Esophagus squamous epithelium (tissue), 5 donors: ENCODE measurements around the gene ARL2. TPM values are rescaled to one million over a fixed set of nuclear protein-coding genes. Genes with fewer than 3 reads are reported as not detected.

Source experiments
- DNase-seq: peaks from one replicate; lab custom pipeline; 2025; lab: John Stamatoyannopoulos, UW
- H3K27ac ChIP-seq, 4 donors: fragments of 200-600 bp; sonication (generic); one replicate each; pipeline ENCODE4 v1.5.1; 2016 to 2019; ENCODE audit warnings: mild to moderate bottlenecking in 1 of 4
- H3K27me3 ChIP-seq, 4 donors: fragments of 200-600 bp; sonication (generic); 1 replicate in 3 of 4; 2 replicates in 1 of 4; pipeline versions ENCODE4 v1.5.1 to v1.6.0; 2017 to 2021; ENCODE audit warnings: antibody characterized with exemption in 1 of 4
- H3K36me3 ChIP-seq, 3 donors: fragments of 200-600 bp; sonication (generic); one replicate each; pipeline ENCODE4 v1.5.1; 2016 to 2019
- H3K4me1 ChIP-seq, 3 donors: fragments of 200-600 bp; sonication (generic); one replicate each; pipeline ENCODE4 v1.5.1; 2017 to 2019
- H3K4me3 ChIP-seq, 4 donors: fragments of 200-600 bp; sonication (generic); 1 replicate in 3 of 4; 2 replicates in 1 of 4; pipeline ENCODE4 v1.5.1; 2016 to 2019; ENCODE audit warnings: mild to moderate bottlenecking in 2 of 4, moderate library complexity in 1 of 4
- H3K9me3 ChIP-seq, 3 donors: fragments of 200-600 bp; sonication (generic); one replicate each; pipeline ENCODE4 v1.5.1; 2016 to 2019
- POLR2A ChIP-seq, 4 donors: fragments of 450-650 bp; IDR thresholded peaks; one replicate each; pipeline ENCODE4 v1.6.1; 2017; ENCODE audit warnings: antibody characterized with exemption in 4 of 4, mild to moderate bottlenecking in 4 of 4, moderate library complexity in 3 of 4
- WGBS, 2 donors: methylation state at CpG; one replicate each; pipeline ENCODE4 v1.1.5; 2018; 5-methylcytosine and 5-hydroxymethylcytosine counted together
- intact Hi-C: fragments of 100-400 bp; cut with DNase I; formaldehyde crosslinking; loops from one replicate; pipeline ENCODE4 v1.15.0; 2022
- total RNA-seq, 4 donors: library from RNA; depleted of rRNA; stranded (reverse); fragments of >200 nt; gene quantifications; one replicate each; pipeline ENCODE4 v1.1.0, GENCODE V29; 2016
- TF ChIP-seq, protein P1 (sequence below), 6 experiments: fragments of 450-650 bp in 4 of 6; fragments of 200-600 bp in 2 of 6; sonication (generic) in 2 of 6; IDR thresholded peaks; one replicate each; pipeline ENCODE4 v1.5.1; 2016 to 2019; ENCODE audit warnings: antibody characterized with exemption in 6 of 6, mild to moderate bottlenecking in 4 of 6, moderate library complexity in 4 of 6
- donor health status: DM: yes; HTN: yes; CAD: no.

Gene ARL2
- total RNA-seq, 4 donors from 2014 or later, result 42.5 to 82.1 (median 65.0) TPM

DNA sequence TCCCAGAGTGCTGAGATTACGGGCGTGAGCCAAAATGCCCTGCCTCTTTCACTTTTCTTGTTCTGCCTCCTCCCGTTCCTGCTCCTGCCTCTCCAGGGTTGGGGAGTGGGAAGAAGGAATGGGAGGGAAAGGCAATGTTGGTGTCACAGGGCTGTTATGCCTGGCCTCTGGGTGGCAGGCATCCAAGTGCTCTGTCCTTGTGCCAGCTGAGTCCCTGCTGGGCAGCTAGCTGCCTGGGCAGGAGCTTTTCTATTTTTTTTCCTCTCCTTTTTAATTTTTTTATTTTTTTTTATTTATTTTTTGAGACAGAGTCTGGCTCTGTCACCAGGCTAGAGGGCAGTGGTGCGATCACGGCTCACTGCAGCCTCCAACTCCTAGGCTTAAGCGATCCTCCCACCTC, 23.0 kb downstream of the ARL2 start:
- intact Hi-C loops, result no loop called here
- Histone ChIP-seq H3K36me3 (peaks cover 8 to 80% (median 40%) of the 10 kb centered on the region in 3 donors), H3K4me1 (peaks cover 6 to 17% (median 8%) of the 10 kb centered on the region in 3 donors), H3K9me3 (no peaks in the 10 kb centered on the region), H3K4me3 (no peak overlapping the region), H3K27me3 (no peaks in the 10 kb centered on the region), H3K27ac (no peak overlapping the region)
- DNase-seq, result no peak
- TF ChIP-seq POLR2A (IDR thresholded peaks at IDR 0.05), result no peak
- TF ChIP-seq, protein P1, sequence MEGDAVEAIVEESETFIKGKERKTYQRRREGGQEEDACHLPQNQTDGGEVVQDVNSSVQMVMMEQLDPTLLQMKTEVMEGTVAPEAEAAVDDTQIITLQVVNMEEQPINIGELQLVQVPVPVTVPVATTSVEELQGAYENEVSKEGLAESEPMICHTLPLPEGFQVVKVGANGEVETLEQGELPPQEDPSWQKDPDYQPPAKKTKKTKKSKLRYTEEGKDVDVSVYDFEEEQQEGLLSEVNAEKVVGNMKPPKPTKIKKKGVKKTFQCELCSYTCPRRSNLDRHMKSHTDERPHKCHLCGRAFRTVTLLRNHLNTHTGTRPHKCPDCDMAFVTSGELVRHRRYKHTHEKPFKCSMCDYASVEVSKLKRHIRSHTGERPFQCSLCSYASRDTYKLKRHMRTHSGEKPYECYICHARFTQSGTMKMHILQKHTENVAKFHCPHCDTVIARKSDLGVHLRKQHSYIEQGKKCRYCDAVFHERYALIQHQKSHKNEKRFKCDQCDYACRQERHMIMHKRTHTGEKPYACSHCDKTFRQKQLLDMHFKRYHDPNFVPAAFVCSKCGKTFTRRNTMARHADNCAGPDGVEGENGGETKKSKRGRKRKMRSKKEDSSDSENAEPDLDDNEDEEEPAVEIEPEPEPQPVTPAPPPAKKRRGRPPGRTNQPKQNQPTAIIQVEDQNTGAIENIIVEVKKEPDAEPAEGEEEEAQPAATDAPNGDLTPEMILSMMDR (IDR thresholded peaks at IDR 0.05), result no peak
- WGBS, 2 donors, result 78 to 80% methylated on average over 5 to 6 of the region's 6 CpGs

DNA sequence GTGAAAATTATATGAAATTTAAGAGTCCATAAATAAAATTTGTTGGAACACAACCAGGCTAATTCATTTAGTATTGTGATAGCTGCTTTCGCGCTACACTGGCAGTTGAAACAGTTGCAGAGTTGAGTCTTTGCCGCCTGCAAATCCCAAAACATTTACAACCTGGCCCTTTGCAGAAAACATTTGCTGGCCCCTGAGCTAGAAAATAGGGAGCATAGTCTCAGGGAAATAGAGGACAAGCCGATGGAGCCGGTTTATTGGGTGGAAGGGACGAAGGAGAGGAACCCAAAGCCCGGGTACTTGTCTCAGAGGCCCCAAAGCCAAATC, 26.5 kb downstream of the ARL2 start:
- no peak for TF ChIP-seq POLR2A (IDR thresholded peaks at IDR 0.05)
- TF ChIP-seq, protein P1 (IDR thresholded peaks at IDR 0.05), result no peak
- WGBS, 2 donors, result 7 to 8% methylated on average over 7 of the region's 7 CpGs
- intact Hi-C loops, result no loop called here
- Histone ChIP-seq H3K4me1 (peaks cover 10 to 42% (median 22%) of the 10 kb centered on the region in 3 donors), H3K36me3 (peaks cover 10 to 57% (median 15%) of the 10 kb centered on the region in 3 donors), H3K4me3 (peak overlapping the region; percentile 73 to 89 (median 80)), H3K27me3 (no peaks in the 10 kb centered on the region), H3K27ac (peak overlapping the region; percentile 88 to 98 (median 94)), H3K9me3 (no peaks in the 10 kb centered on the region)
- DNase-seq, result no peak

DNA sequence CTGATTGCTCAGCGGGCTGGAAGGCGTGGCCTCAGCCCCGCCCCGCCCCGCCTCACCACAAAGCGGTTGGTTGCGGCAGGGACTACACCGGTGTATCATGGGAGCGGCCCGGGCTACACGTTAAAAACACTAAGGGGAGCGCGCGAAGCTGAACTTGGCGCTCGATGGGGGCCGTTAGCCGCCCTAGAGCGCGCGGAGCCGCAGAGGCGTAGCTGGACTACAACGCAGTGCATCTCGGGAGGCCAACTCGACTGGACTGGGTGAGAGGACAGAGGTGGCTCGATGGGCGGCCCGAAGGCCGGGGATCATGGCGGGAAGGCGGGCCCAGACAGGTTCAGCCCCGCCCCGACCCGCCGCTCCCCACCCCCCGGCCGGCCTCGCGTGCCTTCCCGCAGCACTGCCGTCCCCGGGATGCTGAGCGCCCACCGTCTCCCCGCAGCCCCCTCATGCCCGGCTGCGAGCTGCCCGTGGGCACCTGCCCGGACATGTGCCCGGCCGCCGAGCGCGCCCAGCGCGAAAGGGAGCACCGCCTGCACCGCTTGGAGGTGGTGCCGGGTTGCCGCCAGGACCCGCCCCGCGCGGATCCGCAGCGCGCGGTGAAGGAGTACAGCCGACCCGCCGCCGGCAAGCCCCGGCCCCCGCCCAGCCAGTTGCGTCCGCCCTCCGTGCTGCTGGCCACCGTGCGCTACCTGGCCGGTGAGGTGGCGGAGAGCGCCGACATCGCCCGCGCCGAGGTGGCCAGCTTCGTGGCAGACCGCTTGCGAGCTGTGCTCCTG, 27.1 kb downstream of the ARL2 start, which contains the start of gene SAC3D1:
Gene SAC3D1 (plus strand): TSS at position 364 of the 776 bp plus-strand sequence. CDS start 83 bp downstream, at position 447.
- intact Hi-C loops, result no loop called here
- Histone ChIP-seq H3K36me3 (peaks cover 6 to 54% (median 10%) of the 10 kb centered on the region in 3 donors), H3K4me1 (peaks cover 10 to 44% (median 22%) of the 10 kb centered on the region in 3 donors), H3K27ac (peak within 1 kb of the TSS; percentile 88 to 98 (median 94)), H3K27me3 (no peaks in the 10 kb centered on the region), H3K9me3 (no peaks in the 10 kb centered on the region), H3K4me3 (peak within 1 kb of the TSS; percentile 73 to 89 (median 80))
- WGBS, 2 donors, result 0% methylated on average over 1 to 22 of the region's 91 CpGs
- peak; percentile 58 for DNase-seq
- TF ChIP-seq POLR2A (IDR thresholded peaks at IDR 0.05), result peak in 3 of 4 donors; percentile 31 to 51 (median 45)
- TF ChIP-seq, protein P1 (IDR thresholded peaks at IDR 0.05), result no peak

DNA sequence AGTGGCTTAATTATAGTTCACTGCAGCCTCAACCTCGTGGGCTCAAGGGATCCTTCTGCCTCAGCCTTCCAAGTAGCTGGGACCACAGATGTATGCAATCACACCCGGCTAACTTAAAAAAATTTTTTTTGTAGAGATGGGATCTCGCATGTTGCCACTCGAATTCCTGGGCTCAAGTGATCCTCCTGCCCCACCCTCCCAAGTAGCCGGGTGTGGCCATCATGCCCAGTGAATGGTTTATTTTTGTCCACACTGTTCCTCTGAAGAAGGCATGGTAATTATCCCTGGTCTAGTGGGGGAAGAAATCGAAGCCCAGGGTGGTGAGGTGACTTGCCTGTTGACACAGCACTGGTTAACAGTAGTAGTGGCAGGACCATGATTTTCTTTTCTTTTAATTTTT, 28.9 kb downstream of the ARL2 start:
- H3K27ac ChIP-seq, result no peak overlapping the region
- intact Hi-C loops, result no loop called here
- DNase-seq, result no peak
- TF ChIP-seq POLR2A (IDR thresholded peaks at IDR 0.05), result no peak
- TF ChIP-seq, protein P1 (IDR thresholded peaks at IDR 0.05), result no peak
- H3K4me1 ChIP-seq, result peaks cover 18 to 62% (median 29%) of the 10 kb centered on the region in 3 donors
- WGBS, 2 donors, result 48 to 59% methylated on average over 4 to 5 of the region's 6 CpGs
- no peaks in the 10 kb centered on the region for H3K27me3 ChIP-seq
- peaks cover under 1 to 35% (median 6%) of the 10 kb centered on the region in 3 donors for H3K36me3 ChIP-seq
- H3K9me3 ChIP-seq, result no peaks in the 10 kb centered on the region
- H3K4me3 ChIP-seq, result no peak overlapping the region

DNA sequence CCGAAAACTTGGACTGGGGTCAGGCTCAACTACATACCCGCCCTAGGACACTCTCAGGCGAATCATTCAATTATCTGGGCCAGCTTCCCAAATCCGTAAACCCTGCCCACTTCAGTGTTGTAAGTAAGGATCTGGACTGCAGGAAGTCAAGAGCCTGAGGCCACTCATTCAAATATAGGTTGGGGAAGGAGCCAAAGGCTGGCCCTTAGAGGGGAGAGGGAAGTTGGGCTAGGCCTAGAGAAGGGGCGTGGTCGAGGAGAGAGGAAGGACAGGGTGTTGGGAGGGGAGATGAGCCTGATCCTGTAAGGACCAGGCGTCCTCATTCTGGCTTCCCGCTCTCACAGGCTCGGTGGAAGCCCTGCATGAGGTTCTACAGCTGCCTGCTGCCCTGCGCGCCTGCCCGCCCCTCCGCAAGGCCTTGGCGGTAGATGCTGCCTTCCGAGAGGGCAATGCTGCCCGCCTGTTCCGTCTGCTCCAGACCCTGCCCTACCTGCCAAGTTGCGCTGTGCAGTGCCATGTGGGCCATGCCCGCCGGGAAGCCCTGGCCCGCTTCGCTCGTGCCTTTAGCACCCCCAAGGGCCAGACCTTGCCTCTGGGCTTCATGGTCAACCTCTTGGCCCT, 30.0 kb downstream of the ARL2 start:
- no peaks in the 10 kb centered on the region for H3K9me3 ChIP-seq
- H3K27ac ChIP-seq, result no peak overlapping the region
- intact Hi-C loops, result no loop called here
- peaks cover 0 to 24% (median 6%) of the 10 kb centered on the region in 3 donors for H3K36me3 ChIP-seq
- no peaks in the 10 kb centered on the region for H3K27me3 ChIP-seq
- no peak for DNase-seq
- no peak overlapping the region for H3K4me3 ChIP-seq
- no peak for TF ChIP-seq POLR2A (IDR thresholded peaks at IDR 0.05)
- TF ChIP-seq, protein P1 (IDR thresholded peaks at IDR 0.05), result no peak
- WGBS, 2 donors, result 70 to 83% methylated on average over 11 to 15 of the region's 23 CpGs
- peaks cover 22 to 68% (median 33%) of the 10 kb centered on the region in 3 donors for H3K4me1 ChIP-seq
